HG03064 (cell line): ENCODE data around the gene SPON1.
"Not testable (repeated sequence)": the region's sequence is repeated elsewhere in the genome, so short reads cannot be mapped to it uniquely, and the experiment has no call there.

Experiments used
- ATAC-seq: cut with Tn5 transposase; IDR thresholded peaks from one replicate; pipeline ENCODE4 v1.9.1; 2021; ENCODE audit warnings: low read depth; ENCODE audit not compliant: unreplicated experiment

Gene SPON1

DNA sequence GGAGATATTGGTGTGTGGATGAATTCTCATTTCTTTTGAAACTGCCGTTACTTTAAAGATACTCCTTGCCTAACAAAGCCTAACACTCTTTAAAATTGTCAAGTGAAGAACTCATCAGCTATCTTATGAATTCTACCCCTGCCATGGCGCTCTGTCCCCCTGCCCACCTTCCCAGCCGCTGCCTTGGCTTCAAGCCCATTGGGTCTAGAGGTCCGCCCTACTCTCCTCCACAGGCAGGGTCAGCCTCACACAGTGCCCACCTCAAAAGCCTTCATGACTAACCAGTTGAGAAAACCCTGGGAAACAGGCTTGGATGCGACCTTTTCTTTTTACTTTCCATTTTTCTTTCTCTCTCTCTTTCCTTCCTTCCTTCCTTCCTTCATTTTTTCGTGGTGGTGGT lies 267.9 kb downstream of the SPON1 start:
- ATAC-seq: no peak

DNA sequence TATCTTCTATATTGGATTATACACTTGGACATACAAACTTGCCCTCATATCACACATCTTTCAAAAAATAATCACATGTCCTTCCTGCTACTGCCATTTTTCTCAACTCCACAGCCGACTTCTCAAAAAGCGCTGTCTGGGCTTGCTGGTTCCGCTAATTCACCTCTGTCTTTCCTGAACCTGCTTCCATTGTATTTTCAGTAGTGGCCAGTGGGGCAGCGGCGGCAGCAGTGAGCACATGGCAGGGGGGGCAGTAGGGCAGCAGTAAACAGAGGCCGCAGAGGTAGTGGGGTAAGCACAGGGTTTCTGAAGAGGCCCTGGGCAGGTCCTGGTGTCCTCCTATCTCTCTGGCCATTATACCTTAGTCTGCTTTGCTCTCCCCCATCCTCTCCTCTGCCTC lies 270.1 kb downstream of the SPON1 start:
- no peak for ATAC-seq

DNA sequence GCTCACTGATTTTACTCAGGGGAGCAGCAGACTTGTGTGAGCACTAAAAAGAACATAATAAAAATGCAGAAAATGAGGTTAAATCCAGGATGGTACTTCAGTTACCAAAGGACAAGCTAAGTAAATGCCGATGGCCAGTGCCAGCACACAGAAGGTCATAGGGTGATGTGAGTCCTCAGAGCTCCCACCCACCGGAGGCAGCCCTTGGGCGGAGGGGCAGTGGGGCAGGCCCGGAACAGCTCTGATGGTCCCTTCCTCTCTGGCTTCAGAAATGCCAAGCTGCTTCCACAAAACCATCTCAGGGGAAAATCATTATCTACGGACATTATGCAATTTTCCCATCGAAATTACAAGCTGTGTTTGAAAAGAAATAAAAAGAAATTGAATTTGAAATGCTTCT lies 271.9 kb downstream of the SPON1 start:
- no peak for ATAC-seq

- no peak for ATAC-seq
These were observed 273.2 kb downstream of the SPON1 start for GRCh38 chr11:14235701-14236100.

DNA sequence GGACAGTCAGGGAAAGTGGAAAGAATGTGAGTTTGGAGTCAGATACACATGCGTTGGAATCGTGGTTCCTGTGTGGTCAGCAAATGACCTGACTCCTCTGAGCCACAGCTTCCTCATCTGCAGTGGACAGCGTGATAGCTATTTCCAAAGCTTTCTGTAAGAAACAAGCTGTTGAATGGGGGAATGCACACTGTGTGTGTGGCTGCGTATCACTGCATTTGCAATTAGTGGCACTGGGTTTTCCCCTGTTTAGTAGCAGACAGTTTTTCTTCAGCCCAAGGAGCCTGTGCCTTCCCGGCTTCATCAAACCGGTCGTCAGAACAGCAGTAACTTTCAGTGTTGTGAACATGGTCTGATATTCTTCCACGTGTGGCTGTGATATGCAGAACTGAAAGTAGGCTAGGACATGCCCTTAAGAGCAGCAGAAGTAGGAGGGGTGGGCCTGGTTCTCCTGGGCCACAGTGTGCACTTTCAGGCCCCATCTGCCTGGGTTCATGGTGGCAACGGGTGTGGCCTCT lies 275.0 kb downstream of the SPON1 start:
- peak; percentile 97 for ATAC-seq

DNA sequence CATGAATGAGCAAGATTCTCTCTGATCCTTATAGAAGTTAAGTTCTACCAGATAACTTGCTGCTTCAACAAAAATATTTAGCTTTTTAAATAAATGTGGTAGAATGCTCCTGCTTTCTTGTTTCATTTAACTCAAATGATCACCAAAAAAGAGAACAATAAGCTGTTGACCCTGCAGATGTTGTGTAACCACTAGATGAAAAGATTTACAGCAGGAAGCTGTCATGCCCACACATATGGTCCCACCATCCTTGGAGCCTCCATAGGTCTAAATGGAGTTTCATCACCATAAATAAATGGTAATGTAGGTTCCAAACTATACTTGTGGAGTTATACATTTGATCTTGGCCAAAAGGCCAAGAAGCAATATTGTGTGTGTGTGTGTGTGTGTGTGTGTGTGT lies 277.7 kb downstream of the SPON1 start:
- ATAC-seq: no peak

DNA sequence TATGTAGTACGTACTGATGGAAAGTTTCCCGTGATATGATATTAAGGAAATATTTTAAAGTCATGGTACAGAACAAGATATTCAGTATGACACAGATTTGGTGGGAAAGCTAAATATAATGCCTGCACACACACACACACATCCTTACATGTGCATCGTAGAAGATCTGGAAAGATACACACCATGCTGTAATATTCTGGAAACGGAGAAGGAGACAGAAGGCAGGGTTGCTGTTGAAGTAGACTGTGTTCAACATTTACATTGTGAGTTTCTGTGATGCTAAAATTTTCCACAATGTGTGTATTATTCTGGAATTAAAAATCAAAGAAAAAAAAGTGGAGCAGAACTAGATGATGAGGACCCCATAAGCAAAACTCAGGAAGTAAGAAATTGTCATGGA lies 278.4 kb downstream of the SPON1 start:
- no peak for ATAC-seq

- ATAC-seq: no peak
These were observed 279.7 kb downstream of the SPON1 start for GRCh38 chr11:14242187-14242586.

DNA sequence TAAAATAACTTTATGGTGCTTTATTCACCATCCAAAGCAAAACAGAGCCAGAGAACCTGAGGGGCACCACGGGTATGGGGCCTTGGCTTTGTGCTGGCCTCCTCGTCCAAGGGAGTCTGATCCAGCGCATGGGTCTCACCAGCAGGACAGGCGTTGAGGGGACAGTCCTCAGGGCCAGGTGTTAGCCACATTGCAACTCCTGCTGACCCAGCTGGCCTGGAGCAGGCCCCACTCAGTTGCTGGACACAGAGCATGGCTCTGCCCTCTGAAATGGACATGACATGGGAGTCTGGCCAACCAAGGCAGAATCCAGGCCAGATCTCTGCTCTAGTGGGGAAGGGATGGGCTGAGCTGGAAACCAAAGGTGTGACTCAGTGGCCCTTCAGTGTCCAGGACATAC lies 280.2 kb downstream of the SPON1 start:
- ATAC-seq: no peak

DNA sequence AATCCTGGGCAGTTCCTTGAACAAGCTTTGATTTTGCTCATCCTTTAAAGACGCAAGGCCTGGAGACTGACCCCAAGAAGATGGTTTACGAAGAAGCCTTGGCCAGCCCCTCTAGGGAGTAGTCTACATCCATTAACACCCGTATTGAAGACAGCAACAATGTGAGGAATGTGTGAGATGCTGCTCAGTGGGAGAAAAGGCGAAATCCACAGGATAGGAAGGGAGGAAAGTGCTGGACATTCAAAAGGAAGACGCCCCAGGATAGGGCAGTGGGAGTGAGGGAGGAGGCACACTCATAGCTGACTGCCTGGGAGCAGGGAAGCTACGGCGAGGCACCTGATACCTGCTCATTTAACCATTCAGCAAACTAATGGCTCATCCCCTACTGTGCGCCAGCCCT lies 282.4 kb downstream of the SPON1 start:
- ATAC-seq: no peak

DNA sequence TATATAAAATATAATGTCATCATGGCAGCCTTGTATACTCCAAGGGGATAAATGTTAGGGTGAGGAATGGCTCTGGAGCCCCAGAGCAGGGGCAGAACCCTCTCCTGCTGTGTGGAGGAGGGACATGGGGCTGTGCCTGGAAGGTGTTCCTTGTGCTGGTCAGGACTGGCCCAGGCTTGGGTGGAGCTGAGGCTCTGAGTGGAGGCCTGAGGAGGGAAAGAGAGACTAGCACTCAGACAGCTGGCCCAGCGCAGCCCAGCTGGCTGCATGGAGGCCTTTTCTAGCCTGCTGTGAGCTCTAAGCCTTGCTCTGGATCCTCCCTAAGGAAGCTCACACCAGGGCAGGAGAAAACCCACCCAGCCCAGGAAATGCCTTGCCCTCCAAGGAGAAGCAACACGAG lies 282.9 kb downstream of the SPON1 start:
- no peak for ATAC-seq

DNA sequence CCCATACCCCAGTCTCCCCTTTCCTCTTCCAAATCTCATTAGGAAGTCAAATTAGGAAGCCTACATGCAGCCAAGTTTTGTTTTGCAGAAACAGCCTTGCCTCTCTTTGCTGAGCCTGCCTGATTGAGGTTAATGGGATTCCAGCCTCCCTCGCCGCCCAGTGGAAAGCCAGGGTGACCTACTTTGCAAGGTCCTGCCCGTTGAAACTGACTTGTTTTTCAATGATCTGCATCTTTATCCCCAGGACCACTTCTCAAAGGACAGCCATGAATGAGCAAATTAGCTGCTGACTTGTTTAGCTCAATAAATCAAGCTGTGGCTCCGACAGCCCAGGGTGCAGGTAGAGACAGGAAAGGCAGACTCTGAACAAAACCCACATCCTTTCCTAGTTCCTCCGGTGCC lies 286.1 kb downstream of the SPON1 start:
- no peak for ATAC-seq

GRCh38 chr11:14249121-14249963 lies 286.8 kb downstream of the SPON1 start:
- no peak for ATAC-seq

DNA sequence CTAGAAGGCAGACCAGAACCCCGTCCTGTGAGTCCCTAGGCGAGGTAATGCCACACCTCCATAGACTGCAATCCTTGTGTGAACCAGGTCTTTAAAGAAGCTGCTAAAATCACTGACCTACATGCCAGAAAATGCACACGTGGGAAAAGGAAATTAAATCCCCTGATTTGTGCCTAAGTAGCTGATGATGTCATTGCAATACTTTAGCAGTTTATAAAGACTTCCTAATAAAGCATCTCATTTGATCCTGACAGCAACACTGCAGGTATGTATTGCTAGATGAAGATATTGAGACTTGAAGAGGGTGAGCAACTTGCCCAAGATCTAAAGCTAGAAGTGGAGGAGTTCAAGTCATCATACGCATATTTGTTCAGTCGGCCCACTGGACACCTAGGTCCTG lies 289.2 kb downstream of the SPON1 start:
- no peak for ATAC-seq

DNA sequence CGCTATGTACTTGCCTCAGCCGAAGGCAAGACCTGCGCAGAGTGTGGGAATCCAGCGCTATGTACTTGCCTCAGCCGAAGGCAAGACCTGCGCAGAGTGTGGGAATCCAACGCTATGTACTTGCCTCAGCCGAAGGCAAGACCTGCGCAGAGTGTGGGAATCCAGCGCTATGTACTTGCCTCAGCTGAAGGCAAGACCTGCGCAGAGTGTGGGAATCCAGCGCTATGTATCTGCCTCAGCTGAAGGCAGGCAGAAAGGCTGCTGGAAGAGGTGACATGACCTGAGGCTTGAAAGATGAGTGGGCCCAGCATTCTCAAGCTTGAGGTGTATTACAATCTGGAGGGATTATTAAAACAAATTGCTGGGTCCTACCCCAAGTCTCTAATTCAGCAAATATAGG lies 290.0 kb downstream of the SPON1 start:
- not testable (repeated sequence) for ATAC-seq

DNA sequence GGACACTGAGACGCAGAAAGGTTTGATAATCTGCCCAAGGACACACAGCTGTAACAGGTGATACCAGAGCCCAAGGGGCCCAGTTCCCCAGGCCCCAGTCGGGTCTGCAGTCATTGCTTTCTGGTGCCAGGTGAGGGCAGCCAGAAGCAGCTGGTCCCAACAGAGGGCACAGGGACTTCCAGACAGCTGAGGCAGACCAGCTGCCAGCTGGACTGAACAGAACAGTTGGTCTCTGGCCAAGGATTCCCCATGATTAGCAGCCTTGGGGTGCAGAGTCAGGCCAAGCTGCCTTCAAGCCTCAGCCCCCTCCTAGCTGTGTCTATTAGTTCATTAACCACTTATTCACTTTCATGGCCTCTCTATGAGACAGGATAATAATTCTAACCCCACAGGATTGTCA lies 290.9 kb downstream of the SPON1 start:
- no peak for ATAC-seq

DNA sequence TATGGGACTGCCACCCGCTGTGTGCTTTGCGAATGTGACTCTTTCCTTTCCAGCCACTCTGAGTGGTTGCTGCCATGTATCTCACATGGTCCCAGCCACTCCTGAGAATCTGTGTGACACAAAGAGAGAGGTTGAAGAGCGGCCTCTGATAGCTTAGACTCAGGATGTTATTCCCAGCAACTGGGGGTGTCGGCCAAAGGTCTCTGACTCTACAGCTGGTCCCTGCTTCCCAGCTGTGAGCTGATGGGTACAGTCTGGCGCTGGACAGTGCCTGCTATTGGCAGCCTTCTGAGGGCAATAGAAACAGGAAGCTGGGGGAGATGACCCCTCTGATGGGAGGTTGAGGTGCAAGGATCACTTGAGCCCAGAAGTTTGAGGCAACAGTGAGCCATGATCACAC lies 291.3 kb downstream of the SPON1 start:
- ATAC-seq: no peak

- ATAC-seq: no peak
These were observed 292.2 kb downstream of the SPON1 start for GRCh38 chr11:14254533-14255237.

DNA sequence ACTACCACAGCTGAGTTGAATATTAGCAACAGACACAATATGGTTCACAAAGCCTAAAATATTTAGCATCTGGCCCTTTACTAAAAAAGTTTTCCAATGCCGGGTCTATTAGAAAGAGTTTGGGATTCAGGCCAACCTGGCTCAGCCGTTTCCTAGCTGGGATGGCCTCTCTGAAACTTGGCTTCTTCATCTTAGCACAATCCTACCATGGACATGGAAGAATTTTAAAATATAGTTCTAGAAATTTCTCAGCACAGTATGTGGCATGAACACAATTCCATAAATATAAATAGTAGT lies 292.7 kb downstream of the SPON1 start:
- no peak for ATAC-seq

GRCh38 chr11:14258221-14258935 lies 295.9 kb downstream of the SPON1 start:
- no peak for ATAC-seq

GRCh38 chr11:14259186-14259784 lies 296.8 kb downstream of the SPON1 start:
- no peak for ATAC-seq
